Parathyroid adenoma (tissue), 2 donors: ENCODE data around the gene TCF7.

Source experiments
- H2AFZ ChIP-seq: fragments of 300-600 bp; sonication (generic); one replicate; pipeline ENCODE4 v1.7.0; 2017; ENCODE audit warnings: antibody characterized with exemption, mild to moderate bottlenecking
- H3K27ac ChIP-seq: fragments of 300-600 bp; sonication (generic); one replicate; pipeline ENCODE4 v1.7.0; 2017
- H3K27me3 ChIP-seq: fragments of 300-600 bp; sonication (generic); one replicate; pipeline ENCODE4 v1.7.0; 2017; ENCODE audit warnings: low read length; ENCODE audit not compliant: control insufficient read depth, insufficient read depth
- H3K36me3 ChIP-seq: fragments of 300-600 bp; sonication (generic); one replicate; pipeline ENCODE4 v1.7.0; 2017; ENCODE audit warnings: low read length; ENCODE audit not compliant: control insufficient read depth, insufficient read depth
- H3K4me1 ChIP-seq: fragments of 300-600 bp; sonication (generic); one replicate; pipeline ENCODE4 v1.7.0; 2017; ENCODE audit warnings: control low read depth
- H3K4me2 ChIP-seq: fragments of 300-600 bp; sonication (generic); one replicate; pipeline ENCODE4 v1.7.0; 2017; ENCODE audit warnings: low read length
- H3K4me3 ChIP-seq: fragments of 300-600 bp; sonication (generic); one replicate; pipeline ENCODE4 v1.7.0; 2017; ENCODE audit warnings: low read depth, low read length
- H3K79me2 ChIP-seq: fragments of 300-600 bp; sonication (generic); one replicate; pipeline ENCODE4 v1.7.0; 2017; ENCODE audit warnings: control low read depth
- H3K9ac ChIP-seq: fragments of 300-600 bp; sonication (generic); one replicate; pipeline ENCODE4 v1.7.0; 2017; ENCODE audit warnings: mild to moderate bottlenecking
- H3K9me3 ChIP-seq: fragments of 300-600 bp; sonication (generic); one replicate; pipeline ENCODE4 v1.7.0; 2017; ENCODE audit warnings: low read length; ENCODE audit not compliant: control insufficient read depth
- CTCF ChIP-seq: fragments of 300-600 bp; sonication (generic); IDR thresholded peaks from one replicate; pipeline ENCODE4 v1.7.0; 2017; ENCODE audit warnings: antibody characterized with exemption, mild to moderate bottlenecking
- donor health status: primary hyperparathyroidism.

Gene TCF7

GRCh38 chr5:134103397-134103796 lies 11.1 kb upstream of the TCF7 start:
- H3K79me2 ChIP-seq, result no peaks in the 10 kb centered on the region
- H3K4me3 ChIP-seq, result no peak overlapping the region
- no peak for TF ChIP-seq CTCF

GRCh38 chr5:134103998-134104654 lies 10.4 kb upstream of the TCF7 start:
- no peaks in the 10 kb centered on the region for H3K36me3 ChIP-seq
- H3K9me3 ChIP-seq, result no peaks in the 10 kb centered on the region
- no peak overlapping the region for H3K4me3 ChIP-seq
- H2AFZ ChIP-seq, result no peak overlapping the region
- H3K4me1 ChIP-seq, result peaks cover 9% of the 10 kb centered on the region
- no peaks in the 10 kb centered on the region for H3K27me3 ChIP-seq
- H3K9ac ChIP-seq, result no peak overlapping the region
- no peak overlapping the region for H3K4me2 ChIP-seq
- H3K27ac ChIP-seq, result no peak overlapping the region
- H3K79me2 ChIP-seq, result no peaks in the 10 kb centered on the region
- TF ChIP-seq CTCF, result no peak

More at GRCh38 chr5:134103397-134103796, 11.1 kb upstream of the TCF7 start:
- Histone ChIP-seq H3K9ac (no peak overlapping the region), H3K4me2 (no peak overlapping the region), H3K9me3 (no peaks in the 10 kb centered on the region), H3K36me3 (no peaks in the 10 kb centered on the region), H3K4me1 (peaks cover 9% of the 10 kb centered on the region), H2AFZ (no peak overlapping the region), H3K27me3 (no peaks in the 10 kb centered on the region), H3K27ac (no peak overlapping the region)

DNA sequence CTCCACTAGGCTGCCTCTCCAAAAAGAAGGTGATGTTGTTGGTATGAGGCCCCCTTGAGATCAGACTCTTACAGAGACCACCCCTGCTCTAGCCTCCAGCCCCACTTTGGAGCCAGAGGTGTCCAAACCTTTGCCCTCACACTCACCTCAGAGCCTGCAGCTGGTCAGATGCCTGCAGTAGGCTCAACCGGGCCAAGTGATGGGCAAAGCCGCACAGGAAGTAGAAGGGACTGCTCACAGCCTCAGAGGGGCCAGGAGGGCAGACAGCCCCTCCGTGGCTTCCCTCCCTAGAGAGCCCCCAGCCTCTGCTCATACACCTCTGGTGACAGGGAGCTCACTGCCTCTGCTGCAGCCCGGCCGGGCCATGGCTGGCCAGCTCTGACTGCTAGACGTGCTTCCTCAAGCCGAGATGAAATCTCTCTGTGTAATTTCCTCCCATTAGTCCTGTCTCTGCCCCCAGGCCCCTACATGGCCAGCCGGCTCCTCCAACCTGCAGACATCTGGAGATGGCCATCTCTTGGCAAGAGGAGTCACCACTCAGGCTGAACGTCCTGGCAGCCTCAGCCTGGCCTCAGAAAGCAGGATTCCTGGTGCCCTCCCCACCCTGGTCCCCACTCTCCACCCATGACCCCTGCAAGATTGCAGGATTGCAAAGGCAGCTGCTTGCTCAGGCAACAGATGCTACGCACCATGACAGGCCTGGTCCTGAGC lies 7.3 kb upstream of the TCF7 start:
- no peak overlapping the region for H3K9ac ChIP-seq
- no peaks in the 10 kb centered on the region for H3K79me2 ChIP-seq
- H3K27me3 ChIP-seq, result no peaks in the 10 kb centered on the region
- peaks cover 9% of the 10 kb centered on the region for H3K4me1 ChIP-seq
- peak overlapping the region; percentile 58 for H2AFZ ChIP-seq
- H3K9me3 ChIP-seq, result no peaks in the 10 kb centered on the region
- no peak for TF ChIP-seq CTCF
- H3K4me3 ChIP-seq, result no peak overlapping the region
- H3K36me3 ChIP-seq, result no peaks in the 10 kb centered on the region
- H3K27ac ChIP-seq, result peak overlapping the region; percentile 44
- no peak overlapping the region for H3K4me2 ChIP-seq

- peak overlapping the region; percentile 44 for H3K27ac ChIP-seq
Observed at GRCh38 chr5:134107779-134108178, 6.7 kb upstream of the TCF7 start.

More at GRCh38 chr5:134107779-134108178, 6.7 kb upstream of the TCF7 start:
- Histone ChIP-seq H3K36me3 (no peaks in the 10 kb centered on the region), H3K4me1 (peaks cover 9% of the 10 kb centered on the region), H3K4me2 (no peak overlapping the region), H2AFZ (peak overlapping the region; percentile 58), H3K27me3 (no peaks in the 10 kb centered on the region), H3K9me3 (no peaks in the 10 kb centered on the region), H3K9ac (no peak overlapping the region), H3K79me2 (no peaks in the 10 kb centered on the region), H3K4me3 (no peak overlapping the region)
- TF ChIP-seq CTCF, result no peak
